ENCODE data around the gene RETREG1.

Gene RETREG1

GRCh38 chr5:16428359-16428758, 188.4 kb downstream of the RETREG1 start:
- TF ChIP-seq, protein P1, sequence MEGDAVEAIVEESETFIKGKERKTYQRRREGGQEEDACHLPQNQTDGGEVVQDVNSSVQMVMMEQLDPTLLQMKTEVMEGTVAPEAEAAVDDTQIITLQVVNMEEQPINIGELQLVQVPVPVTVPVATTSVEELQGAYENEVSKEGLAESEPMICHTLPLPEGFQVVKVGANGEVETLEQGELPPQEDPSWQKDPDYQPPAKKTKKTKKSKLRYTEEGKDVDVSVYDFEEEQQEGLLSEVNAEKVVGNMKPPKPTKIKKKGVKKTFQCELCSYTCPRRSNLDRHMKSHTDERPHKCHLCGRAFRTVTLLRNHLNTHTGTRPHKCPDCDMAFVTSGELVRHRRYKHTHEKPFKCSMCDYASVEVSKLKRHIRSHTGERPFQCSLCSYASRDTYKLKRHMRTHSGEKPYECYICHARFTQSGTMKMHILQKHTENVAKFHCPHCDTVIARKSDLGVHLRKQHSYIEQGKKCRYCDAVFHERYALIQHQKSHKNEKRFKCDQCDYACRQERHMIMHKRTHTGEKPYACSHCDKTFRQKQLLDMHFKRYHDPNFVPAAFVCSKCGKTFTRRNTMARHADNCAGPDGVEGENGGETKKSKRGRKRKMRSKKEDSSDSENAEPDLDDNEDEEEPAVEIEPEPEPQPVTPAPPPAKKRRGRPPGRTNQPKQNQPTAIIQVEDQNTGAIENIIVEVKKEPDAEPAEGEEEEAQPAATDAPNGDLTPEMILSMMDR (IDR thresholded peaks at IDR 0.05; ENCODE audit: extremely low read depth, missing control alignments): no peak
- DNase-seq (ENCODE audit: low spot score): no peak

- DNase-seq (ENCODE audit: low spot score): no peak
- TF ChIP-seq, protein P1 (IDR thresholded peaks at IDR 0.05; ENCODE audit: extremely low read depth, missing control alignments): no peak
These were observed 189.2 kb downstream of the RETREG1 start for GRCh38 chr5:16427587-16427986.
